GM21825 (cell line): ENCODE results near the gene AFMID.

Experiments
- ATAC-seq: cut with Tn5 transposase; IDR thresholded peaks from one replicate; pipeline ENCODE4 v1.9.1; 2021; ENCODE audit warnings: mild to moderate bottlenecking, moderate library complexity; ENCODE audit not compliant: unreplicated experiment

AFMID gene

GRCh38 chr17:78236362-78237127 is 49.4 kb downstream of the AFMID start:
- ATAC-seq = no peak

GRCh38 chr17:78237401-78238012 is 50.3 kb downstream of the AFMID start:
- no peak for ATAC-seq

- no peak for ATAC-seq
Observed at GRCh38 chr17:78238823-78239488, 51.8 kb downstream of the AFMID start.

- no peak for ATAC-seq
Observed at GRCh38 chr17:78239489-78239931, 52.3 kb downstream of the AFMID start.

- no peak for ATAC-seq
Observed at GRCh38 chr17:78240012-78240655, 53.0 kb downstream of the AFMID start.

- ATAC-seq = no peak
Observed at GRCh38 chr17:78240839-78241238, 53.7 kb downstream of the AFMID start.

- no peak for ATAC-seq
Observed at GRCh38 chr17:78241277-78242023, 54.3 kb downstream of the AFMID start.

- no peak for ATAC-seq
Observed at GRCh38 chr17:78242024-78242742, 55.0 kb downstream of the AFMID start.

- no peak for ATAC-seq
Observed at GRCh38 chr17:78247304-78247703, 60.1 kb downstream of the AFMID start.

- no peak for ATAC-seq
Observed at GRCh38 chr17:78248051-78248914, 61.1 kb downstream of the AFMID start.

GRCh38 chr17:78249074-78249817 is 62.1 kb downstream of the AFMID start:
- ATAC-seq = no peak

- ATAC-seq = no peak
Observed at GRCh38 chr17:78249818-78250806, 63.0 kb downstream of the AFMID start.

GRCh38 chr17:78250891-78251772 is 64.0 kb downstream of the AFMID start:
- ATAC-seq = peak; percentile 62

GRCh38 chr17:78251773-78252103 is 64.6 kb downstream of the AFMID start:
- ATAC-seq = no peak

- no peak for ATAC-seq
Observed at GRCh38 chr17:78252111-78252634, 65.0 kb downstream of the AFMID start.
